ENCODE results near the gene CDON.

DNA sequence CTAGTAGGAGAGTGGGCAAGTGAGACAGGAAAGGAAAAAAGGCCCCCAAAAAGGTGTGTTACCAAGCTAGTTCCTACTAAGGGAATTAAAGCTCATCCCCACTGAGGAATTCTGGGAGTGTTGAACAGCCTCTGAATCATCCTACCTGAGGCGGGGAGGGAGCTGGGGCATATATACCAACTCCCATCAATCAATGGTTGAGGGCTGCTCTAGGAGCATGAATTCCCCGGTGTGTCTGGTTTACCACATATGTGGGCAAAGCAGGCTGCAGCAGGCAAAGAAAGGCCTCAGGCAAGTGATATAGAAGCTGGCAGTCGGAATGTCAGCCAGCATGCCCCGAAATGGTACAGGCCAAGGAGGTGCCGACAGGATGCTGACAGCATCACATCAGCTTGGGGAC is 23.6 kb upstream of the CDON start:
- TF ChIP-seq, protein P1, sequence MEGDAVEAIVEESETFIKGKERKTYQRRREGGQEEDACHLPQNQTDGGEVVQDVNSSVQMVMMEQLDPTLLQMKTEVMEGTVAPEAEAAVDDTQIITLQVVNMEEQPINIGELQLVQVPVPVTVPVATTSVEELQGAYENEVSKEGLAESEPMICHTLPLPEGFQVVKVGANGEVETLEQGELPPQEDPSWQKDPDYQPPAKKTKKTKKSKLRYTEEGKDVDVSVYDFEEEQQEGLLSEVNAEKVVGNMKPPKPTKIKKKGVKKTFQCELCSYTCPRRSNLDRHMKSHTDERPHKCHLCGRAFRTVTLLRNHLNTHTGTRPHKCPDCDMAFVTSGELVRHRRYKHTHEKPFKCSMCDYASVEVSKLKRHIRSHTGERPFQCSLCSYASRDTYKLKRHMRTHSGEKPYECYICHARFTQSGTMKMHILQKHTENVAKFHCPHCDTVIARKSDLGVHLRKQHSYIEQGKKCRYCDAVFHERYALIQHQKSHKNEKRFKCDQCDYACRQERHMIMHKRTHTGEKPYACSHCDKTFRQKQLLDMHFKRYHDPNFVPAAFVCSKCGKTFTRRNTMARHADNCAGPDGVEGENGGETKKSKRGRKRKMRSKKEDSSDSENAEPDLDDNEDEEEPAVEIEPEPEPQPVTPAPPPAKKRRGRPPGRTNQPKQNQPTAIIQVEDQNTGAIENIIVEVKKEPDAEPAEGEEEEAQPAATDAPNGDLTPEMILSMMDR (IDR thresholded peaks at IDR 0.05) = no peak
- TF ChIP-seq ZFX (IDR thresholded peaks at IDR 0.05; ENCODE audit: borderline replicate concordance) = no peak

Data from 22Rv1 (cell line).